H9 (cell line): ENCODE results near the gene CKS1B. TPM values are rescaled to one million over a fixed set of nuclear protein-coding genes. Genes with fewer than 3 reads are reported as not detected.
A peak's percentile ranks its signal among the peaks of the same experiment; 100 is the strongest.

ENCODE experiments used
- DNase-seq: peaks from one replicate; pipeline ENCODE4 v3.0.0-alpha.2; 2017
- H2AFZ ChIP-seq: one replicate; pipeline ENCODE4 v1.6.1; 2013; ENCODE audit warnings: mild to moderate bottlenecking, low read length, control low read depth, moderate library complexity
- H2AK5ac ChIP-seq: 2 replicates; pipeline ENCODE4 v1.6.1; 2013; ENCODE audit warnings: low read length, control low read depth, mixed read lengths; ENCODE audit not compliant: insufficient read length
- H2BK120ac ChIP-seq: one replicate; pipeline ENCODE4 v1.6.1; 2013; ENCODE audit warnings: low read depth, mild to moderate bottlenecking, low read length, control low read depth, inconsistent platforms; ENCODE audit not compliant: poor library complexity, severe bottlenecking
- H2BK12ac ChIP-seq: 2 replicates; pipeline ENCODE4 v1.6.1; 2013; ENCODE audit warnings: low read length, control low read depth, mixed read lengths, low read depth; ENCODE audit not compliant: insufficient read length
- H2BK15ac ChIP-seq: 2 replicates; pipeline ENCODE4 v1.6.1; 2013; ENCODE audit warnings: low read depth, low read length, control low read depth
- H2BK20ac ChIP-seq: one replicate; pipeline ENCODE4 v1.6.1; 2013; ENCODE audit warnings: low read depth, mild to moderate bottlenecking, low read length, control low read depth, inconsistent platforms; ENCODE audit not compliant: poor library complexity, severe bottlenecking
- H2BK5ac ChIP-seq: 2 replicates; pipeline ENCODE4 v1.6.1; 2013; ENCODE audit warnings: low read length, control low read depth, mixed read lengths; ENCODE audit not compliant: insufficient read length
- H3K14ac ChIP-seq: 2 replicates; pipeline ENCODE4 v1.6.1; 2013; ENCODE audit warnings: low read length, control low read depth; ENCODE audit not compliant: insufficient read depth
- H3K18ac ChIP-seq: 2 replicates; pipeline ENCODE4 v1.6.1; 2013; ENCODE audit warnings: low read depth, mild to moderate bottlenecking, mixed read lengths, low read length, control low read depth; ENCODE audit not compliant: insufficient read length
- H3K23ac ChIP-seq: 2 replicates; pipeline ENCODE4 v1.6.1; 2013; ENCODE audit warnings: low read length, control low read depth, mixed read lengths, low read depth; ENCODE audit not compliant: insufficient read length
- H3K23me2 ChIP-seq: 2 replicates; pipeline ENCODE4 v1.6.1; 2013; ENCODE audit warnings: low read depth, mild to moderate bottlenecking, mixed read lengths, low read length, control low read depth; ENCODE audit not compliant: insufficient read length, poor library complexity, severe bottlenecking
- H3K27ac ChIP-seq: 2 replicates; pipeline ENCODE4 v1.5.1; 2013; ENCODE audit warnings: low read length, control low read depth, mixed read lengths, low read depth; ENCODE audit not compliant: insufficient read length
- H3K27me3 ChIP-seq: 2 replicates; pipeline ENCODE4 v1.6.1; 2013; ENCODE audit warnings: low read length, control low read depth, inconsistent platforms; ENCODE audit not compliant: insufficient read depth
- H3K4ac ChIP-seq: 2 replicates; pipeline ENCODE4 v1.6.1; 2013; ENCODE audit warnings: low read depth, mild to moderate bottlenecking, control low read depth, inconsistent platforms, low read length, moderate library complexity
- H3K4me1 ChIP-seq: 2 replicates; pipeline ENCODE4 v1.6.1; 2013; ENCODE audit warnings: low read length, control low read depth, inconsistent platforms; ENCODE audit not compliant: insufficient read depth
- H3K4me2 ChIP-seq: 2 replicates; pipeline ENCODE4 v1.6.1; 2013; ENCODE audit warnings: low read length, control low read depth, mixed read lengths; ENCODE audit not compliant: insufficient read length, insufficient read depth
- H3K56ac ChIP-seq: 2 replicates; pipeline ENCODE4 v1.6.1; 2013; ENCODE audit warnings: low read depth, mild to moderate bottlenecking, mixed read lengths, low read length, control low read depth; ENCODE audit not compliant: insufficient read length
- H3K79me1 ChIP-seq: 2 replicates; pipeline ENCODE4 v1.6.1; 2013; ENCODE audit warnings: low read depth, mild to moderate bottlenecking, moderate library complexity, low read length, control low read depth, inconsistent platforms; ENCODE audit not compliant: insufficient read depth, poor library complexity, severe bottlenecking
- H3K79me2 ChIP-seq: 2 replicates; pipeline ENCODE4 v1.6.1; 2013; ENCODE audit warnings: low read length, control low read depth, inconsistent platforms; ENCODE audit not compliant: insufficient read depth
- H3K9ac ChIP-seq: 2 replicates; pipeline ENCODE4 v1.6.1; 2013; ENCODE audit warnings: low read length, control low read depth, mixed read lengths; ENCODE audit not compliant: insufficient read length; ENCODE audit errors: extremely low read depth
- H3K9me3 ChIP-seq: one replicate; pipeline ENCODE4 v1.6.1; 2013; ENCODE audit warnings: low read depth, low read length, inconsistent platforms; ENCODE audit not compliant: control insufficient read depth
- H3T11ph ChIP-seq: one replicate; pipeline ENCODE4 v1.6.1; 2013; ENCODE audit warnings: mild to moderate bottlenecking, low read length, control low read depth, inconsistent platforms
- H4K20me1 ChIP-seq: one replicate; pipeline ENCODE4 v1.6.1; 2013; ENCODE audit not compliant: control insufficient read depth, insufficient read length, insufficient read depth
- H4K5ac ChIP-seq: 2 replicates; pipeline ENCODE4 v1.6.1; 2013; ENCODE audit warnings: low read depth, mild to moderate bottlenecking, mixed read lengths, low read length, control low read depth; ENCODE audit not compliant: insufficient read length
- H4K8ac ChIP-seq: replicated peaks from 2 replicates; pipeline ENCODE4 v1.6.1; 2013; ENCODE audit warnings: low read length, control low read depth, mixed read lengths, low read depth; ENCODE audit not compliant: insufficient read length
- H4K91ac ChIP-seq: 2 replicates; pipeline ENCODE4 v1.6.1; 2013; ENCODE audit warnings: low read depth, mild to moderate bottlenecking, moderate library complexity, mixed read lengths, low read length, control low read depth; ENCODE audit not compliant: insufficient read length
- H3K27ac Mint-ChIP-seq, 3 experiments: 2 replicates in 2 of 3; 3 replicates in 1 of 3; pipeline ENCODE4 v1.8.0; 2020 to 2021; ENCODE audit warnings: mixed read lengths in 3 of 3, mild to moderate bottlenecking in 1 of 3, moderate library complexity in 1 of 3
- H3K27me3 Mint-ChIP-seq: 2 replicates; pipeline ENCODE4 v1.8.0; 2021; ENCODE audit warnings: low read depth, mild to moderate bottlenecking, moderate library complexity, mixed read lengths
- H3K36me3 Mint-ChIP-seq, 3 experiments: 2 replicates in 2 of 3; 3 replicates in 1 of 3; pipeline ENCODE4 v1.8.0; 2020 to 2021; ENCODE audit warnings: low read depth in 3 of 3, mixed read lengths in 3 of 3; ENCODE audit not compliant: insufficient read depth in 1 of 3
- H3K4me1 Mint-ChIP-seq, 2 experiments: 2 replicates each; pipeline ENCODE4 v1.8.0; 2020; ENCODE audit warnings: mixed read lengths in 2 of 2
- H3K4me3 Mint-ChIP-seq, 2 experiments: 2 replicates in 1 of 2; 3 replicates in 1 of 2; pipeline ENCODE4 v1.8.0; 2020 to 2021; ENCODE audit warnings: mild to moderate bottlenecking in 2 of 2, mixed read lengths in 2 of 2, moderate library complexity in 1 of 2
- H3K9me3 Mint-ChIP-seq, 2 experiments: 2 replicates in 1 of 2; 3 replicates in 1 of 2; pipeline ENCODE4 v1.8.0; 2020; ENCODE audit warnings: mild to moderate bottlenecking in 2 of 2, mixed read lengths in 2 of 2, moderate library complexity in 1 of 2
- CTCF ChIP-seq: fragments of 200-600 bp; sonication (generic); conservative IDR thresholded peaks from 3 replicates; pipeline ENCODE4 v1.8.0; 2021; ENCODE audit warnings: antibody characterized with exemption, mild to moderate bottlenecking
- WGBS: extraction: QIAGEN DNeasy Blood & Tissue Kit; methylation state at CpG from one replicate; pipeline ENCODE4 v1.1.7; 2013; ENCODE audit warnings: missing lambda C conversion rate, low lambda C conversion rate, mixed read lengths; ENCODE audit not compliant: insufficient read length; ENCODE audit errors: extremely low coverage; 5-methylcytosine and 5-hydroxymethylcytosine counted together
- total RNA-seq: library from RNA; stranded (reverse); gene quantifications from 2 replicates; pipeline ENCODE4 v1.2.1, GENCODE V29; 2021

The CKS1B gene
- total RNA-seq, 1 experiment from 2014 or later, result 279 TPM

DNA sequence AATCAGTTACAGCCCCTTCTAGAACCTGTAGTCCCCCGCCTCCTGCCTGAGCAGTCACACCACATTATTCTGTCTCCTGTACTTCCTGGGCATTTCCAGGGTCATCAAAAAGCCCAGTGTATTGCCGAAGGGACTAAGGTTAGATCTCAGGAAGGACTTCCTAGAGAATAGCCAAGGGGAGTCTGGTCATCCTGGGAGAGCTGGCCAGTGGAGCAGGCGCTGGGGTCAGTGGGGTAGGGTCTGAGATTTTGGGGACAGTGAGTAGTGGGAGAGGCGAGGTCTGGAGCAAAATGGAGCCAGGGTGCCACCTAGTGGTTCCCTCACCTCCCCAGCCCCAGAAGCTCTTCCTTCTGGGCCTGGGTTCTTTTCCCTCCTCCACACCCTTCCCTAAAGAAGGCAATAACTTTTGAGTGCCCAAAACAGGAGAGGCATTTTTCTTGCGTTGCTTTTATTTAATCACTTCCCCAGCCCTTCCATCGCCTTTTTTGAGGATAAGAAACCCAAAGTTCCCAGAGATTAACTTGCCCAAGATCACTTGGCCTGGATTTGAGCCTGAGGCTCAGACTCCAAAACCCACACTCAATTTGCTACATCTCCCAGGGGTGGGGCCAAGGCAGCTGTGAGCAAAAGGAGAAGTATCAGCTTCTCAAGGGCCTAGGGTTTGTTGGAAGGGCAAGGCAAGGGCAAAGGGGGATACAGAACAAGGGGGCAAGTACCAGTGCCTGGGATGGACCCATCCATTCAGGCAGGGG lies 30.7 kb upstream of the CKS1B start:
- Histone ChIP-seq H2BK5ac (no peak overlapping the region), H4K91ac (no peak overlapping the region), H3K56ac (no peak overlapping the region), H3K23ac (no peak overlapping the region), H2BK12ac (no peak overlapping the region), H3T11ph (no peak overlapping the region), H2BK15ac (no peak overlapping the region), H3K9ac (no peak overlapping the region), H3K79me1 (no peaks in the 10 kb centered on the region), H4K20me1 (no peaks in the 10 kb centered on the region), H3K4me2 (no peak overlapping the region), H3K4me1 (peaks cover 3% of the 10 kb centered on the region; the same call in 1 of the 2 replicates), H3K9me3 (no peaks in the 10 kb centered on the region), H2BK20ac (no peak overlapping the region), H4K8ac (no peak overlapping the region), H3K23me2 (no peaks in the 10 kb centered on the region), H3K4ac (no peak overlapping the region), H3K79me2 (no peaks in the 10 kb centered on the region), H3K14ac (no peak overlapping the region), H2AK5ac (no peak overlapping the region), H2AFZ (no peak overlapping the region), H2BK120ac (no peak overlapping the region), H3K18ac (peak overlapping the region; percentile 73), H3K27ac (no peak overlapping the region), H4K5ac (no peak overlapping the region), H3K27me3 (no peaks in the 10 kb centered on the region)
- Mint-ChIP-seq H3K27ac (peak overlapping the region in 2 of 3 experiments; percentile 4 to 51; a peak in 4 of 7 replicates), H3K36me3 (peaks cover 0 to 10% (median 4%) of the 10 kb centered on the region in 3 experiments; a peak in 5 of 7 replicates), H3K4me3 (peak overlapping the region in 1 of 2 experiments; percentile 35; a peak in 1 of 5 replicates), H3K4me1 (peaks cover 26 to 27% of the 10 kb centered on the region in 2 experiments), H3K27me3 (no peaks in the 10 kb centered on the region), H3K9me3 (no peaks in the 10 kb centered on the region)
- WGBS, result no CpG with 5 or more reads among the region's 6 CpGs
- TF ChIP-seq CTCF, result peak; percentile 87
- peak; percentile 60 for DNase-seq
